HS-27A (cell line): Measurements from ENCODE around the gene SOX8.

Experiments used
- DNase-seq: peaks from one replicate; pipeline ENCODE4 v3.0.0-alpha.2; 2012; ENCODE audit warnings: low read depth, missing footprints

Gene SOX8

GRCh38 chr16:988471-989353, 7.1 kb downstream of the SOX8 start:
- no peak for DNase-seq

- no peak for DNase-seq
These were observed 7.8 kb downstream of the SOX8 start for GRCh38 chr16:989354-989814.

DNA sequence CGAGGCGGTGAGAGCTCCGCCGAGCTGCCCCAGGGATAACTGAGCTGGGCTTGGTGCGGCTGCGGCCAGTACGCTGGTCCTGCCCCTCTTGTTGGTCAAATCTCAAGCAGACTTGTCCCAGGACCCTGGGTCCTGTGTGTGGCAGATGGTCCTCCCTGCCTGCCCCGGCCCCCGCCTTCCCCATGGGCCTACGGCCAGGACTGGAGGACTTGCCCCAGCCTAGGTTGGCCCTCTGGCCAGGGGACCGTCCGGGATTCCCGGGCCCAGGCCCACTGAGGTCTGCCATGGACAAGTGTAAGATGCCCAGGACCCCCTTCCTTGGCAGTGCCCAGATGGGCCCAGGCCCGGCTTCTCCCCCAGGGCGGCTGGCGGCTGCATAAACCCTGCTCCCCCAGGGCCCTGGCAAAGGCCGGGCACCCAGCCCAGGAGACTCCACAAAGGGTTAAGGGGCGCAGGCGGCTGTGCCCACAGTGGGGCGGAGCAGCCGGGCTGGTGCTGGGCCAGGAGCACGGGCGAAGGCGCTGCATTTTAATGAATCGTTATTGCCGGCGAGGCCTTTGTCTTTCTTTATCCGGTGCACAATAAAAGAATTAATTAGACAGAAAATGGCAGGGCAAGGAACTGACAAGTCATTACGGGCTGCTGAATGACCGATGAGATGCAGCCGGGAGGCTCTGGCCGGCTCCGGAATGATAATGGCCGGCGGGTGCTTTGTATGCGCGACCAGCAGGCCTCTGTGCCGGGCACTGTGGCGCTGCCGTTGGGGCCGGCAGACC, 9.1 kb downstream of the SOX8 start:
- no peak for DNase-seq

DNA sequence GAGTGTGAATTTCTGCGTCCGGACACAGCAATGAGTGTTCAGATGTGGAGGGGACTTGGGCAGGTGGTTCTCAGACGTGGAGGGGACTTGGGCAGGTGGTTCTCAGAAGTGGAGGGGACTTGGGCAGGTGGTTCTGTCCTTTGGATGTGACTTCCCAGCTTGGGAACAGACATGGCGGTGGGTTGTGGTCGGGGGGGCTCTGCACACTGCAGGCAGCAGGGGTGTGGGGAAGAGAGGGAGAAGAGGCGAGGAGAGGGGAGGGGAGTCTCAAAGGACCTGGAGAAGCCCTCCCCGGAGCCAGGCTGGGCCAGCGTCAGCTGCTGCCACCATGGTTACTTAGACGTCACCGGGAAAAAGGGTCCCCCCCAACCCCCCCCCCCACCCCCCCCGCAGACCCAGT, 9.8 kb downstream of the SOX8 start:
- DNase-seq = no peak

- no peak for DNase-seq
These were observed 10.2 kb downstream of the SOX8 start for GRCh38 chr16:991773-992172.

GRCh38 chr16:993731-994130, 12.2 kb downstream of the SOX8 start:
- no peak for DNase-seq

DNA sequence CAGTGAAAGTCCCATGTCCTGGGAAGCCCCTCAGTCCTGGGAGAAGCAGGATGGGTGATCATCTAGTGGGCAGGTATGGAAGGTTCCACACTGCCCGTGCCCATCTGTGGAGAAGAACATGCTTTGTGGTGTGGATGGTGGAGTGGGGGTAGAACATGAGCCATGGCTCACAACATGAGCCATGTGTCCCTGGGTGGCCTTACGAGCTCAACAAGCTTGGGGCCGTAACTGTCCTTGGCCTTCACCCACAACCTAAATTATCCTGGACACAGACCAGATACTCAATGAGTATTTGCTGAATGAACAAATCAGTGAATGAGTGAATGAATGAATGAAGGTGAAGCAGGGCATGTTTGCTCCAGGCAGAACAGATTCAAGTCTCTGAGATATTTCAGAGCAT, 13.5 kb downstream of the SOX8 start:
- DNase-seq = no peak

DNA sequence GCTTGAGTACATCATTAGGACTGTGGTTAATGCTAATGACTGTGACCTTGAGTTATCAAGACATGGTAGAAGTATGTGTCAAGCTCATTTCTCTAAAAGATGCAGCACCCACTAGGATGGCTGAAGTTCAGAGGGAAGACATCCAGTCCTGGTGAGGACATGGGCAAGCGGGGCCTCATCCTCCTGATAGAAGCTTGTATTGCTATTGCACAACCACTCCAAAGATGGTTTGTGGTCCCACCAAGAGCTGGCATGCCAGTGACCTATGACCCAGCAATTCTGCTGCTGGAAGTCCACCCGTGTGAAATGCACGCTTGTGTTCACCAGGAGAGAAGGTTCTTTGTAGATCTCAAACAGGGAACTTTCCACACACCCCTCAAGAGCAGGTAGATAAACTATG, 14.2 kb downstream of the SOX8 start:
- no peak for DNase-seq

GRCh38 chr16:996681-997080, 15.1 kb downstream of the SOX8 start:
- DNase-seq = no peak

- DNase-seq = no peak
These were observed 16.0 kb downstream of the SOX8 start for GRCh38 chr16:997440-998051.

DNA sequence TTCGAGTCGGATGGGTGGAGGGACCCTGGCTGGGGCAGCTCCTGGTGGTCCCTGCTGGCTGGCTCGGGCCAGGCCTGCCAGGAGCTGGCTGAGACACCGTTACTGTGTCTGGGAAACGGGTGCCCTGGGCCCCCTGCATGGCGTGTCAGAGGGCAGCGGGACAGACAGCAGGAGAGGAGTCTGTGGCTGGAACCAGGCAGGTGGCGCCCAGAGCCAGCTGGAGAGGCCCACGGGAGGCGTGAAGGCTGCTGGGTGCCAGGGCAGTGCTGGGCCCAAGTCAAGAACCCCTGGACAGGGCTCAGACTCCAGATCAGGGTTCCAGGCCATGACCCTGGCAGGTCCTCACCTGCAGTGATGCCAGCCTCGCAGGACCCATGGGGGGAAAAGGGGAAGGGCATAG, 16.6 kb downstream of the SOX8 start:
- DNase-seq = no peak

DNA sequence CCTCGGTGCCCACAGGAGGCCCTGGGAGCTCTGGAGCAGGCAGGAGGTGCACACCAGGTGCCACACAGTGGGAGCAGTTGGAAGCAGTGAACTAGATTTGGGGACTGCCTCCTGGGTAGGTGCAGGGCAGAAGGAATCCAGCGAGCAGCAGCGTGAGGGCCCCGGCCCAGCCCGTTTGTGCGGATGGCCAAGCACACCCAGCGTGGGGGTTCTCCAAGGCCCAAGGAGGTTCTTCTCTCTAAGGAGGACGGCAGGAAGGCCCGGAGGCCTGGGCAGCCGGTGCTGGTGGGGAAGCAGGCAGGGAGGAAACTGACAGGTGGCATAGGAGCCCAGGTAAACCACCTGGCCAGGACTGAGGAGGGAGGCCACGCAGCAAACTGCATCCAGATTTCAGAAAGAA, 17.0 kb downstream of the SOX8 start:
- no peak for DNase-seq

- DNase-seq = no peak
These were observed 18.1 kb downstream of the SOX8 start for GRCh38 chr16:999677-1000076.

DNA sequence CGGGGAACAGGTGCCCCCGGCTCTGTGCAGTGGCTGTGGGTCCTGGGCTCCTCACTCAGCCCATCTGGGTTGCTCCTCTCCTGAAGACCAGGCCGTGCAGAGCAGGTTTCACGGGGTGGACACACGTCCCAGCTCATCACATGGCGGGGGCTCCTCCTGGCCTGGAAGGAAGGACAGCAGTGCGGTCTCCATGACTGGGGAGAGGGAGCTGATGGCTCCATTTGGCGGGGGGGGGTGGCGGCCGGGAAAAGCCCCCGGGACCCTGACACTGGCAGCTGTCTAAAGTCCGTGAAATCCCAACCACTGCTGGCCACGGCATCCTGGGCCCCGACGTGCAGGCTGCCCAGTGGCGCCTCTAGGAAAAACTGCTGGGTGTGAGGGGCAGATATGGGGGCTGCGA, 19.0 kb downstream of the SOX8 start:
- no peak for DNase-seq

DNA sequence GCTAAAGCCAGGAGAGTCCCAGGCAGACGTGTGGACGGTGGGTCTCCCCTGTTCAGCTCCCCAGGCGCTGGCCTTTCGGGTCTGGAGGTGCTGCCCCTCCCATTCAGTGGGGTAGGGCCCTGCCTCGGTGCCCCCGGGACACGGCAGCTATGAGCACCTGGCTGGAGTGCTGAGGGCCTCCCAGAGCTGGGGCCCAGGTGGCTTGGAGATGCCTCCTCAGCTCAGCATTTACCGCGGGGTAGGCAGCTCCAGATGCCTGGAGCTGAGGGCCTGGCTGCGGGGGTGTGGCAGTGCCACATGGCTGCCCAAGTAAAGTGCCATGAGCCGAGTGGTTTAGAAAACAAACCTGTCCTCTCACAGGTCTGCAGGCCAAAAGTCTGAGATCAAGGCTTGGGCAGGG, 19.5 kb downstream of the SOX8 start:
- no peak for DNase-seq

DNA sequence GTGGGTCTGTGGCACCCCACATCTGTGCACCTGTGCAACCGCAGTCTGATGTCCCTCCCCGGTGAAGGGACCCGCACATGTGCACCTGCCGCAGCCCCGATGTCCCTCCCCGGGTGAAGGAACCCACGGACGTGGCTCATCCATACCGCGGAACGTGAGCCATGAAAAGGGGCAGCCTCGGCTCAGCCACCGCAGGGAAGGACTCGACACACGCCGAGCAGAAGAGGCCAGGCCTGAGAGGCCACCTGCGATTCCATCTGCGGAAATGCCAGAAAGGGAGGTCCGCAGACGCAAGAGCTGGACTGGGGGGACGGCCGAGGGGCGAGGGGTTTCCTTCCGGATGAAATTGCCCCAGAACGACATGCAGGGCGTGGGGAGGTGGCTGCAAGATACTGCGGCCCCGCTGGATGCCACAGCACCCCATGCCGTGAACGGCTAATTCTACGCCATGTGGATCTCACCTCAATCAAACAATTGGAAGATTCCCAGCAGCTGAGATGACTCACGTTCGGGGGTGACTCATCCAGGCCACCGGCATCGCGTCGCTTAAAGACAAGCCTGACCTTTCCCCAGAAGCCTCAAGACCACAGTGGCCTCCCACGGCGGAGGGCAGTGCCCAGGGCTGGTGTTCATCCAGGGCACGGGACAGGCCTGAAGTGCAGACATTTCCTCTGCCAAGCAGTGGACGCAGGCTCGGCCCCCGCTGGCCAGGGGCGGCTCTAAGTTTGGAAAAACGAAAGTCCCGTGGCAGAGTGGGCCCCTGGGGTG, 21.0 kb downstream of the SOX8 start:
- peak; percentile 38 for DNase-seq

DNA sequence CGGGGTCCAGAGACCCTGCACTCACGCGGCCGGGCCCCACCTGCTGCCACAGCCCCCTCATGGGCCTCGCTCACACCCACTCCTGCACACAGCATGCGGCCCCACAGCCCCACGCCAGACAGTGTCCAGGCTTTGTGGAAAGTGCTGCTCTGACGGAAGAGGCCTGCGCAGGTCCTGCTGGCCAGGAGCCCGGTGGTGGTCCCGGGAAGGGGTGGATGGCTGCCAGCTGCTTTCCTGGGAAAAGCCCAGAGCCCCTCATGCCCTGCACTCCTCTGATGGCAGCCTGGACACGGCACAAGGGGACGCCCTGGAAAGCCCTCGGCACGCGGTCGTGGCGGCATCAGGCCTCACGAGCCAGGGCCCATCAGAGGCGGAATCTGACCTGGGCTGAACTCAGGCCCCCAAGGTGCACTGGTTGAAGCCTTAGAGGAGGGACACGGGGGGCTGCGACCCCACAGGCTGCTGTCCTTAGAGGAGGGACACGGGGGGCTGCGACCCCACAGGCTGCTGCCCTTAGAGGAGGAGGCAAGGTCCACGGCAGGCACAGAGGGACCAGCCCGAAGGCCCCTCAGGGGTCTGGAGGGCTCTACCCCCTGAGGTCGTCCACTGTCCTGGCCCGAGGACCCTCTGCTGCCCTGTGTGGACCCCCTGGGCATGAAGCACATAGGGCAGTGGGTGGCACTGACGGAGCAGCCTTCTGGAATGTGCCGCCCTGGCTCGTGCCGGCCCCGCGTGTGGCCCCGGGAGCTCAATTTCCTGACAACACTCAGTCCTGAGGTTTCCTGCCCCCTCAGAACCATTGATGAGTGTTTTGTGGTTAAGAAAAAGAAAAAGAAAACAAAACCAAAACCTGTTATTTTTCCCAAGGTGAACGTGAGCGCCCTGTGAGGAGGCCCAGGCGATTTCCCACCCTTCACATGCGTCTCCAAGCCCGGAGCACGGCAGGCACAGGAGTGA, 22.1 kb downstream of the SOX8 start:
- DNase-seq = no peak

DNA sequence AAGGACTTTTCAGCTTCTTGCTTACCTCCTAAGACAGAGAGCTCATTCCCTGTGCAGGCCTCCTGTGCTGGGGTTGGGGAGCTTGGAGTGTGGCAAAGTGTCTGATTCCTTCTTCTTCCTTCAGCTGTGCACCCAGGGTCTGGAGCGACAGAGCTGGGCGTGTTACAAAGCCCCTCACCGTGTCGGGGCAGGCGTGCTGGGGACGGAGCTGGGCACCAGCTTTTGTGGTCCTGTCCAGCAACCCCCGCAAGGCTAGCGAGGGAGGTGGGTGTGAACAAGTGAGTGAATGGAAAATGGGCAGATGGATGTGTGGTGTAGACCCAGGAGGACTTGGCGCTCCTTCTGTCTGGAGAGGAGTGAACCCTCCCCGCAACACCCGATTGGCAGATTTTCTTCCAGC, 23.7 kb downstream of the SOX8 start:
- DNase-seq = no peak

- no peak for DNase-seq
These were observed 25.2 kb downstream of the SOX8 start for GRCh38 chr16:1006781-1007180.

GRCh38 chr16:1007284-1007850, 25.8 kb downstream of the SOX8 start:
- DNase-seq = no peak

- no peak for DNase-seq
These were observed 26.5 kb downstream of the SOX8 start for GRCh38 chr16:1008085-1008484.
